Peyer's patch (tissue), 4 donors: Measurements from ENCODE around the gene RGS12. TPM values are rescaled to one million over a fixed set of nuclear protein-coding genes. Genes with fewer than 3 reads are reported as not detected.
A peak's percentile ranks its signal among the peaks of the same experiment; 100 is the strongest.

ENCODE experiments used
- DNase-seq, 3 donors: peaks; one replicate each; pipeline ENCODE4 v3.0.0-alpha.2; 2017 to 2019
- H3K27ac ChIP-seq, 4 donors: fragments of 200-600 bp; sonication (generic); one replicate each; pipeline ENCODE4 v1.5.1; 2016 to 2019
- H3K27me3 ChIP-seq, 2 donors: fragments of 200-600 bp; sonication (generic); one replicate each; pipeline ENCODE4 v1.5.1; 2019
- H3K36me3 ChIP-seq, 3 donors: fragments of 200-600 bp; sonication (generic); one replicate each; pipeline ENCODE4 v1.5.1; 2016 to 2019
- H3K4me1 ChIP-seq, 4 donors: fragments of 200-600 bp; sonication (generic); one replicate each; pipeline ENCODE4 v1.5.1; 2016 to 2019
- H3K4me3 ChIP-seq, 4 donors: fragments of 200-600 bp; sonication (generic); 1 replicate in 3 of 4; 2 replicates in 1 of 4; pipeline ENCODE4 v1.5.1; 2016 to 2019; ENCODE audit warnings: mild to moderate bottlenecking in 1 of 4
- H3K9me3 ChIP-seq, 4 donors: fragments of 200-600 bp; sonication (generic); one replicate each; pipeline ENCODE4 v1.5.1; 2016 to 2019; ENCODE audit warnings: mild to moderate bottlenecking in 1 of 4
- CTCF ChIP-seq, 6 experiments: fragments of 450-650 bp in 4 of 6; fragments of 200-600 bp in 2 of 6; sonication (generic) in 1 of 6; IDR thresholded peaks; one replicate each; pipeline ENCODE4 v1.5.1; 2017 to 2019; ENCODE audit warnings: antibody characterized with exemption in 6 of 6, mild to moderate bottlenecking in 3 of 6, moderate library complexity in 1 of 6
- POLR2A ChIP-seq, 2 donors: fragments of 450-650 bp; IDR thresholded peaks; one replicate each; pipeline ENCODE4 v1.5.1; 2017; ENCODE audit warnings: antibody characterized with exemption in 2 of 2, mild to moderate bottlenecking in 2 of 2, moderate library complexity in 2 of 2
- total RNA-seq, 4 donors: library from RNA; depleted of rRNA; stranded (reverse); fragments of >200 nt; gene quantifications; one replicate each; pipeline ENCODE4 v1.1.0, GENCODE V29; 2016

Gene RGS12
- total RNA-seq, 4 donors from 2014 or later = 24.3 to 36.5 (median 35.3) TPM

GRCh38 chr4:3283483-3283882 lies 9.3 kb upstream of the RGS12 start:
- DNase-seq = no peak
- Histone ChIP-seq H3K27ac (no peak overlapping the region), H3K4me3 (no peak overlapping the region), H3K36me3 (no peaks in the 10 kb centered on the region), H3K4me1 (peaks cover 0 to 14% (median 2%) of the 10 kb centered on the region in 4 donors), H3K9me3 (no peaks in the 10 kb centered on the region), H3K27me3 (no peaks in the 10 kb centered on the region)
- TF ChIP-seq CTCF (IDR thresholded peaks at IDR 0.05) = no peak
- TF ChIP-seq POLR2A (IDR thresholded peaks at IDR 0.05) = no peak

- DNase-seq = peak in 1 of 3 donors; percentile 24
- TF ChIP-seq CTCF (IDR thresholded peaks at IDR 0.05) = no peak
- no peak for TF ChIP-seq POLR2A (IDR thresholded peaks at IDR 0.05)
Measured at GRCh38 chr4:3283916-3284315, 8.9 kb upstream of the RGS12 start.

GRCh38 chr4:3284734-3285557 lies 7.9 kb upstream of the RGS12 start:
- Histone ChIP-seq H3K36me3 (no peaks in the 10 kb centered on the region), H3K27ac (no peak overlapping the region), H3K9me3 (no peaks in the 10 kb centered on the region), H3K27me3 (no peaks in the 10 kb centered on the region), H3K4me3 (no peak overlapping the region), H3K4me1 (peaks cover 0 to 14% (median 2%) of the 10 kb centered on the region in 4 donors)
- DNase-seq = peak in 1 of 3 donors; percentile 39
- TF ChIP-seq CTCF (IDR thresholded peaks at IDR 0.05) (no peak), POLR2A (IDR thresholded peaks at IDR 0.05) (no peak)

More at GRCh38 chr4:3283916-3284315, 8.9 kb upstream of the RGS12 start:
- peaks cover 0 to 14% (median 2%) of the 10 kb centered on the region in 4 donors for H3K4me1 ChIP-seq
- no peaks in the 10 kb centered on the region for H3K9me3 ChIP-seq
- no peaks in the 10 kb centered on the region for H3K27me3 ChIP-seq
- H3K4me3 ChIP-seq = no peak overlapping the region
- no peak overlapping the region for H3K27ac ChIP-seq
- H3K36me3 ChIP-seq = no peaks in the 10 kb centered on the region

GRCh38 chr4:3285558-3286334 lies 7.1 kb upstream of the RGS12 start:
- no peak overlapping the region for H3K27ac ChIP-seq
- H3K36me3 ChIP-seq = no peaks in the 10 kb centered on the region
- H3K27me3 ChIP-seq = no peaks in the 10 kb centered on the region
- H3K4me3 ChIP-seq = no peak overlapping the region
- H3K9me3 ChIP-seq = no peaks in the 10 kb centered on the region
- no peak for TF ChIP-seq POLR2A (IDR thresholded peaks at IDR 0.05)
- TF ChIP-seq CTCF (IDR thresholded peaks at IDR 0.05) = no peak
- H3K4me1 ChIP-seq = peaks cover 0 to 14% (median 4%) of the 10 kb centered on the region in 4 donors
- peak in 1 of 3 donors; percentile 80 for DNase-seq

GRCh38 chr4:3286335-3287175 lies 6.3 kb upstream of the RGS12 start:
- Histone ChIP-seq H3K9me3 (no peaks in the 10 kb centered on the region), H3K4me3 (no peak overlapping the region), H3K36me3 (no peaks in the 10 kb centered on the region), H3K27ac (no peak overlapping the region), H3K27me3 (no peaks in the 10 kb centered on the region), H3K4me1 (peaks cover 0 to 16% (median 8%) of the 10 kb centered on the region in 4 donors)
- DNase-seq = peak in 2 of 3 donors; percentile 29 to 71
- no peak for TF ChIP-seq CTCF (IDR thresholded peaks at IDR 0.05)
- no peak for TF ChIP-seq POLR2A (IDR thresholded peaks at IDR 0.05)
